GM23338 (cell line): ENCODE results near the gene PTPRN2.

Source experiments
- CREB1 ChIP-seq: fragments of 250-450 bp; sonication (Bioruptor Pico); IDR thresholded peaks from 2 replicates; pipeline ENCODE4 v1.5.0; 2020; ENCODE audit warnings: low read depth, mild to moderate bottlenecking, moderate library complexity
- CTCF ChIP-seq, 2 experiments: fragments of 200-600 bp in 1 of 2; sonication (generic) in 1 of 2; conservative IDR thresholded peaks; 2 replicates each; pipeline versions ENCODE4 v1.5.1 to v1.6.1; 2016 to 2017; ENCODE audit warnings: antibody characterized with exemption in 2 of 2, low read depth in 2 of 2, mild to moderate bottlenecking in 2 of 2, moderate library complexity in 1 of 2
- ETS1 ChIP-seq: IDR thresholded peaks from 2 replicates; pipeline ENCODE4 v1.6.1; 2016; ENCODE audit warnings: antibody characterized with exemption
- EZH2 ChIP-seq: fragments of 200-600 bp; sonication (generic); IDR thresholded peaks from one replicate; pipeline ENCODE4 v1.8.0; 2017; ENCODE audit warnings: antibody characterized with exemption, mild to moderate bottlenecking, low read depth; ENCODE audit not compliant: unreplicated experiment
- EZH2phosphoT487 ChIP-seq: fragments of 200-600 bp; sonication (generic); IDR thresholded peaks from one replicate; pipeline ENCODE4 v1.8.1; 2018; ENCODE audit warnings: antibody characterized with exemption; ENCODE audit not compliant: unreplicated experiment
- JUNB ChIP-seq: IDR thresholded peaks from one replicate; pipeline ENCODE4 v1.6.1; 2016; ENCODE audit warnings: antibody characterized with exemption; ENCODE audit not compliant: unreplicated experiment
- NANOG ChIP-seq: IDR thresholded peaks from 2 replicates; pipeline ENCODE4 v1.6.1; 2016; ENCODE audit warnings: antibody characterized with exemption, borderline replicate concordance
- POLR2AphosphoS5 ChIP-seq: IDR thresholded peaks from 2 replicates; pipeline ENCODE4 v1.6.1; 2016; ENCODE audit warnings: antibody characterized with exemption, low read depth
- REST ChIP-seq: IDR thresholded peaks from one replicate; pipeline ENCODE4 v1.6.1; 2018; ENCODE audit warnings: antibody characterized with exemption; ENCODE audit not compliant: unreplicated experiment
- STAT1 ChIP-seq: IDR thresholded peaks from one replicate; pipeline ENCODE4 v1.6.1; 2016; ENCODE audit warnings: antibody characterized with exemption; ENCODE audit not compliant: unreplicated experiment
- ZNF114 ChIP-seq: fragments of 250-450 bp; sonication (Bioruptor Pico); IDR thresholded peaks from 2 replicates; pipeline ENCODE4 v1.5.0; 2020; ENCODE audit warnings: mild to moderate bottlenecking, moderate library complexity
- ZNF331 ChIP-seq: fragments of 250-450 bp; sonication (Bioruptor Pico); IDR thresholded peaks from 2 replicates; pipeline ENCODE4 v1.5.0; 2020; ENCODE audit warnings: low read depth, mild to moderate bottlenecking, moderate library complexity
- ZNF462 ChIP-seq: fragments of 250-450 bp; sonication (Bioruptor Pico); IDR thresholded peaks from 2 replicates; pipeline ENCODE4 v1.5.0; 2020; ENCODE audit warnings: mild to moderate bottlenecking, moderate library complexity

GRCh38 chr7:158087196-158087595 lies 500.4 kb downstream of the PTPRN2 start:
- TF ChIP-seq CTCF (conservative IDR thresholded peaks at IDR 0.05; ENCODE audit: low read depth in 2 of 2) (no peak), EZH2 (no peak), REST (no peak), ETS1 (no peak), ZNF331 (CRISPR knock-in tag) (no peak), NANOG (no peak), POLR2AphosphoS5 (no peak), ZNF462 (CRISPR knock-in tag) (no peak), JUNB (no peak), EZH2phosphoT487 (no peak), ZNF114 (CRISPR knock-in tag) (no peak), CREB1 (CRISPR knock-in tag) (no peak), STAT1 (no peak)
